B cell (primary cell): ENCODE measurements around the gene GSG1L.

Source experiments
- EZH2 ChIP-seq: IDR thresholded peaks from 2 replicates; pipeline ENCODE4 v1.6.1; 2012; ENCODE audit warnings: borderline replicate concordance, low read depth, mild to moderate bottlenecking, moderate library complexity, low read length; ENCODE audit not compliant: insufficient read depth, poor library complexity, severe bottlenecking
- TF ChIP-seq, protein P1 (sequence below): fragments of 200-600 bp; IDR thresholded peaks from one replicate; pipeline ENCODE4 v1.8.0; 2022; ENCODE audit warnings: antibody characterized with exemption, mild to moderate bottlenecking

DNA sequence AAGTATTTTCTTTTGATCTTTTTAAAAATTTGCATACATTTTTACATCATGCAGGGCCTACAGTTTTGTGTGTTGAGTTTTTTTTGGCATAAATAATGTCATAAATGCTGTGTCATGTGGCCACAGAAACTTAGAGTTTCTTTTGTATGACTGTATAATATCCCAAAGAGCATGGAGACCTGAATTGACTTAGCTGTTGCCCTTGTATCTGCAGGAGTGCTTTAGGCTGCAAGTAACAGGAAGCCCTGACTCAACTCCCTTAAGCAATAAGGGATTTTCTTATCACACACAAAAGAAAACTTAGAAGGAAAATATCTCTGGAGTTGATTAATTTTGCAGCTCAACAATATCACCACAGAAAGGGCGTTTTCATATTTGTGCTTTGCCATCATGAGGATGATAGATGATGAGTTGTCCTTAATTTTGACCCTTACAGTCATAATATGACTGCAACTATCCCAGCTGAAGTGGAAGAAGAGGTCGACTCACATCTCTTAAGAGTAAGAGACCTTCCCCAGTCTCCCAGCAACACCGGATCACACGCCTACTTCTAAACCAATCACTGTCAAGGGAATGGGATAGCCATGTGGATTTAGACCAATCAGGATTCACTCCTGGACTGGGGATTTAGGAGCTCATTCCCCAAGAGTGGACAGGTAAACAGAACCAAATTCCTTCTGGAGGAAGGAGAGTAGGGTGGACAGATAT lies 138.9 kb downstream of the GSG1L start:
- TF ChIP-seq, protein P1, sequence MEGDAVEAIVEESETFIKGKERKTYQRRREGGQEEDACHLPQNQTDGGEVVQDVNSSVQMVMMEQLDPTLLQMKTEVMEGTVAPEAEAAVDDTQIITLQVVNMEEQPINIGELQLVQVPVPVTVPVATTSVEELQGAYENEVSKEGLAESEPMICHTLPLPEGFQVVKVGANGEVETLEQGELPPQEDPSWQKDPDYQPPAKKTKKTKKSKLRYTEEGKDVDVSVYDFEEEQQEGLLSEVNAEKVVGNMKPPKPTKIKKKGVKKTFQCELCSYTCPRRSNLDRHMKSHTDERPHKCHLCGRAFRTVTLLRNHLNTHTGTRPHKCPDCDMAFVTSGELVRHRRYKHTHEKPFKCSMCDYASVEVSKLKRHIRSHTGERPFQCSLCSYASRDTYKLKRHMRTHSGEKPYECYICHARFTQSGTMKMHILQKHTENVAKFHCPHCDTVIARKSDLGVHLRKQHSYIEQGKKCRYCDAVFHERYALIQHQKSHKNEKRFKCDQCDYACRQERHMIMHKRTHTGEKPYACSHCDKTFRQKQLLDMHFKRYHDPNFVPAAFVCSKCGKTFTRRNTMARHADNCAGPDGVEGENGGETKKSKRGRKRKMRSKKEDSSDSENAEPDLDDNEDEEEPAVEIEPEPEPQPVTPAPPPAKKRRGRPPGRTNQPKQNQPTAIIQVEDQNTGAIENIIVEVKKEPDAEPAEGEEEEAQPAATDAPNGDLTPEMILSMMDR: no peak
- no peak for TF ChIP-seq EZH2
